Measurements from ENCODE around the gene LRRC31.

LRRC31 gene

DNA sequence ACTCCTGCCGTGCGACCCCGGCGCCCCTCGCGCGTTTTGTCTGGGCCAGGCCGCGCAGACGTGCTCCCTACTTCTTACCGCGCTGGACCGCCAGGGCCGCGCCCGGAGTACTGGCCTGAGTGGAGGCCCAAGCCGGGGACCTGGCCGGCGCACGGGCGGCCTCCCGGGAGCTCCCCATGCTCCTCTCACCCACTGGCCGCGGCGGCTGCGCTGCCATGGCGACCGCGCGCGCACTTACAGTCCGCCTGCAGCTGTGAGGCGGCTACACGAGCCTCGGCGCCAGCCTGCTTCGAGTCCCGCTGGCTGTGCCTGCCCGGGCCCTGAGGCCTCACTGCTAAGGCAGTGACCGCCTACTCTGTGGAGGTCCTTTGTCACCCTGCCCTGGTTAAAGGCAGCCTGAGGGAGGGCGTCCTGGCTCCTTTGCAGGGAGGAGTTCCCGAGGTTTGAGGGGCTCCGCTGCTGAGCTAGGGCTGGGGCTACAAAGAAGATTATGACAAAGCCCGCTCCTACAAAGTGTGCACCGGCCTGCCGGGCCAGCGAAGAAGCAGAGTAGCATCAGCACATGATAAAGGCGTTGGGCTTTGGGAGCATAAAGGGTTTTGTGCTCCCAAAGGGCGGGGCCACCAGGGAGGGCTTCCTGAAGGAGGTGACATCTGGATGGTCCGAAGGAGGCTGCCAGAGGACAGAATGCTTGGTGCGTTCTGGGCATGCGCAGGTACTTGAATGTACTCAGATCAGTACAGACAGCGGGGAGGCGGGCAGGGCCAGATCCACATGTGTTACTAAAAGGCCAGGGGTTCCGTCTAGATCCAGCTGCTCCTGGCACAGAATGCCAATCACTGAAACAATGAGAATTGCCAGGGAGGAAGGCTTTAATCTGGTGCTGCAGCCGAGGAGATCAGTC lies 57.2 kb downstream of the LRRC31 start, which contains the start of the genes LRRC34 and LRRIQ4:
LRRC34 (minus strand) TSS at position 573 of the 904 bp plus-strand sequence; CDS start at position 217, 356 bp downstream.
LRRIQ4 (plus strand) TSS at position 539 of the 904 bp plus-strand sequence. CDS start 9,052 bp downstream, outside the sequence.
- DNase-seq = peak; percentile 79 to 86

DNA sequence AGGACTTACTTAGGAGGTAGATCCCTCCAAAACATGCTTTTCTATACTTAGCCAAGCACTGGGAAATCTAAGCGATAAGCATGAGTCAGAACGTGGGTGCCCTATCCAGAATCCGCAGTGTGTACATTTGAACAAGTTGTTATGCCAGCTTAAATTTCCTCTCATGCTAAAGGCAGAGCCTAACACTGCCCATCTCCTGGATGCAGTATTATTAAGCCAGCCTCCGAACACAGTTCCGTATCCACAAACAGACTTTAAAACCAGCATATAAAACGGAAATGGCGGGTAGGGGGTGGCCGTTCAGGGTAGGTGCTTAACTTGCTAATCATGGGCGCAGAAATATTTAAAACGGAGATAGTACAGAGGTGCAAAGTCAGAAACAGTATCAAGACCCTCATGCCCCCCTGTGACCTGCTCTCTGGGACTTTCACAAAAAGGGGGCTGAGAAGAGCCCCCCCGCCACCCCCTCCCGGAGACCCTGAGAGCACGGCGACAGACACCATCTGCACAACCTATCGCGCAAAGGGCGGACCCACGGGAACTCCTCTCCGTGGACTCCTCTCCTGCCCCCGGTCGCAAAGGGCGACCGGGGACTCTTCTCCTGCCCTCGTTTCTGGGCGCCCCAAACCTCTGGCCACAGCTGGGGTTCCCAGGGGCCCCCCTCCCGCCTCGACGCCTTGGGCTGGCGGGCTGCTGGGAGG lies 58.0 kb downstream of the LRRC31 start:
- DNase-seq = peak in 1 of 2 experiments; percentile 7

DNA sequence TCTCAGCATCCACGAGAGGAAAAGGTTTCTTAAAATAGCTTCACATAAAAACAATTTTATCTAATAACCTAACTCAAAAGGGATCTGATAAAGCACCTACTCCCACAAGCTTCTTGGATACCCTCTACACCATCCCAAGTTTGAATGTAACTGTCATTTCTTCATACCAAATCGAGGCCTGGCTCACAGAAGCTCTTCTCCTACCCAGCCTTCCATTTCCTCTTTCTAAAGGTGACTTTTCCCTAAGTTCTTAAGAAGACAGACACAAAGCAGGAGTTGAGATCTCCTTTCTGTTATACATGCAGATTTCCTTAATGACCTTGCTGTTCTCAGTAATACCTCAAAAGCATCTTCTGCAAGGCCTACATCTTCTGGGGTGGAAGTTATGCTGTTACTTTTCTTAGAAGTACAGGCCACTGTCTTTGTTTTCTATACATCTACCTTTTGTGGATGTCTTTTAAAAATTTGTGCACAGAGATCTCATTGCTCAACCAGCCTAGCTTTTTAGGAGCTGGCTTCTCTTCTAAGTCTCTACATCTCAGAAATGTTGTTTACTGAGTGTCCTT lies 60.4 kb downstream of the LRRC31 start:
- DNase-seq = no peak

DNA sequence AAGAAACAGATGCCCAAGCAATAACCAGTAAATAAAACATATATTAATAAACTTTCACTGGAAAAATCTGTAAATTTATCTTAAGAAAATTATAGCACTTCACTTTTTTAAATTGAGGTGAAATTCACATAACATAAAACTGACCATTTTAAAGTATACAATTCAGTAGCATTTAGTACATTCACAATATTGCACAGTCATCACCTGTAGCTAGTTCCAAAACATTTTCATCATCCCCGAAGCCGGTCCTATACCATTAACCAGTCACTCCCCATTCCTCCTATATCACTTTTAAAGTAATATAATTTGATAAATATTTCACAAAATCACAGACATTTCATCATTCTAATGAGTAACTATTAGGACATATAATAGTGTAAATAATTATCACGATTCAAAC lies 65.1 kb downstream of the LRRC31 start:
- DNase-seq = no peak

DNA sequence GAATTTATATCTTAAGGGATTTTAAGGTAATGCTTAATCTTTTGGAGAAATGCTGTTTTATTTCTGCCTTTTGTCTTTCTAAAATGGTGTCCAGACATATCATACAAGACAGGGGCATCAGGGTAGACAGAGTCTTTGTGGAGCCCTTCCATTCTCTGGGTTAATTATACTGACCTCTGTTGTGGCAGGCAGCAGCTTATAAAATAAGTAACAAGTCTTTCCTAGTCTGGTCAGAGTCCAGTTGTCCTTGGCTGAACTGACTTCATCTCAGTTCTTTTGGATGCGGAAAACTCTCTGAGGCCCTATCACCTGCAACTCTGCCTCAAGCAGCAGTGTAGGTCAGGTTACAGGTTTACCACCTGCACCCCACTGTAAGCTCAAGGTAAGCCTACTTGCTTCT lies 77.4 kb downstream of the LRRC31 start:
- no peak for DNase-seq

- no peak for DNase-seq
Measured at GRCh38 chr3:169790687-169791429, 78.9 kb downstream of the LRRC31 start.

GRCh38 chr3:169790219-169790618 lies 79.5 kb downstream of the LRRC31 start:
- DNase-seq = no peak
